ENCODE data around the gene TDO2.
"Not testable (repeated sequence)": the region's sequence is repeated elsewhere in the genome, so short reads cannot be mapped to it uniquely, and the experiment has no call there.

TDO2 gene

DNA sequence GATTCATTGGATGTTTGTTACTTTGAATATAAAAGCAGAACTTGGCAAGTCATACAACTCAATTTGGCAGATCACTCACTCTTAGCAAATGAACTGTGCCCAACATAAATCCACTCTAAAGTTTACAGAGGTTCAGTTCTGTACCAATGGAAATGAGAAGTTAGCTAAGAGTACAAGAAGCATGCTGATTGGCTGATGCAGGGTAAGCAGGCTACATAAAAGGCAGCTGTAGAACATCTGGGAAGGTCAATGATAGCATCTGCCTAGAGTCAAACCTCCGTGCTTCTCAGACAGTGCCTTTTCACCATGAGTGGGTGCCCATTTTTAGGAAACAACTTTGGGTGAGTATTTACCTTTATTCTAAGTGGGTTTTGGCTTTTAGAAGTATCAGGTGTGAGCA is at the start of gene TDO2:
Gene TDO2 (plus strand): TSS at position 244 of the 400 bp plus-strand sequence. CDS start 63 bp downstream, at position 307.
- DNase-seq (ENCODE audit: low read depth): no peak

DNA sequence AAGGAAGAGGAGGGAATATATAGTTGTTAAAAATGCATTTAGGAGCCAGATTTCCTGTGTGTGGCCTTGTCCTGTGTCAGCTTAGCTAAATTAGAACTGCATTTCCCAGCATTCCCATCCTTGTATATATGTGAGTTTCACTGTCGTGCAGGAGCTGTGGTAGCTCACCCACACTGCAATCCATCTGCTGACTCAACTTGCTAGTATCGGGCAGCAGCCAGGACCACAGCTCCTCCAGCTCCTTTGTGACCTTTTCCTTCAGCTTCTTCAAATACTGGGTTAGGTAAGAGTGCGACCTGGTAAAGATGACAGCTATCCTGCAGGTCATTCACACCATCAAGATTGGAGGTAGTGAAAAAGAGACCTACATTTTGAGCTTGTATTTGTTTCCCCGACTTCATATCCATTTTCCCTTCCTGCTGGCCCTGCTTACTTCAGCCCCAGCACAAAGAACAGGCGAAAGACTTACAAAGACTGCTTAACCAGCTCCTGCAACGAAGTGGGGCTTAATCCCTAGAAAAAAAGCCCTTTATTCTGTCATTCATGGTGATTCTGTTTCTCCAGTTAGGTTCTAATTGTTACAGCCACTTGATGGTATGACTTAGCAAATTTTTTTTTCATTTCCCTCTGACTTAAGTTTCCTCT is 48.8 kb upstream of the TDO2 start:
- DNase-seq (ENCODE audit: low read depth): no peak

DNA sequence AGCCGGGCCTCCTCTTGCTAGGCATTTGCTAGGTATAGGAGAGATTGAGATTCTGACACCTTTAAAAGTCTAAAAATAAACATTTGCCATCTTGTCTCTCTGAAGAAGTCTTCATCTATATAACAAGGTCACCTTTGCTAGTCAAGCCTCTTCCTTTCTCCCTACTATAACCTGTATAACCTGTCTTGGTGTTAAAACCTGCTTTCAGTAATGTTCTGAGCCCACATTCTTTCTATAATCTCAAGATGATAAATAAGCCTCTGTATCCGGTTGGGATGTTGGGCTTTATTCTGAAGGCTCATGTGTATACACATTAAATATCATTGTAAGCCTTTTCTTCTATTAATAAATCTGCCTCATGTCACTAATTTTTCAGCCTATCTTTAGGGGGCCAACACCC is 47.6 kb upstream of the TDO2 start:
- no peak for DNase-seq (ENCODE audit: low read depth)

DNA sequence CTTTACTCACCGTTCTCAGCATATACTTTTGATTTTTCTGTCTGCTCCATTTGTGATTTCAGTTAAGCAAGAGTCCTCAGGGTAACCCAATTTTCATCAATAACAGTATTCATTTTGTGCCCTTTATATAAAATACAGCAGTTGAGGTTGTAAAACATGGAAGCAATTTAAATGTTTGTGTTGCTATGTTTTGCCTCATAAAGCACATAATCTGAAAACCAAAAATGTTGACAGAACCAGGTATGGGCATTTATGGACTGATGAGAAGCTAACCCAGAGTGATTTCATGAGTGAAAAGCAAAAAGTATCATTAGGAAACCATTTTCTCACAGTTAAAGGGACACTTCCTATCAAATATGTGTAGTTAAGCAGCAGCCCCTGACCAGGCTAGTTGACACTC is 37.3 kb upstream of the TDO2 start, which contains the start of gene ASIC5:
Gene ASIC5 (minus strand): TSS at position 101 of the 400 bp plus-strand sequence. CDS start 51 bp downstream, at position 50.
- no peak for DNase-seq (ENCODE audit: low read depth)

DNA sequence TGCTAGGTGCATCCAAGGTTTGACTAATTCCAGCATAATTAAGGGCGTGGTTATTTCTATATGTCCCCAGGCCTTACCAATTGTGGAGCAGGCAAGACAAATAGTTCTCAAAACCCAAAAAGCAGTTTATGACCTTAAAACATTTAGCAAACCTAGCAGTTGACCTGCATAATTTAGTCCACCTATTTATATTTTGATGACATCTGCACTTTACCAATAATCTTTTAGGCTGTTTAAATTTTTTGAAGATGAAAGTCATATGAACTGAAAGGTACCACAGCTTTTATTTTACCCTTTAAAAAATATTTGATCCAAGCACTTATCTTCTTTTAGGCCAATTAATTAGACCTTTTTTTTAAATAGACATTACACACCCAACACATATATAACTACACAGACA is 27.6 kb upstream of the TDO2 start:
- DNase-seq (ENCODE audit: low read depth): no peak

DNA sequence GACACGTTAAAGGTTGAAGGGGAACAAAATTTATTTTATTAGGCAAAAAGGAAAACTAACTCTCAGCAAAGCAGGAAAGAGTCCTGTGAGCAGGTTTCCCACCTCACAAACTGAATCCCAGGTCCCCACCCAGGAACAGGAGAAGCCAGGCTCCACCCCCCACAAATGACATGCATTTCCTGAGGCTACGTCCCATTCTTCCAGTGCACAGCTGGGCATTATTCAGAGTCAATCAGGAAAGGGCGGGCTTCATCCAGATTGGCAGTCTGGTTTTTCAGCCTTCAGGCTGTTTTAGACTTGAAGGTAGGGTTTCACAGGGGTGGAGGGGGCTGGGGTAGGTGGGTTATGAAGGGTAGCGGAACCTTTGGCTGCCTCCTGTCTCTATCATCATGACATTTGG is 25.5 kb upstream of the TDO2 start:
- DNase-seq (ENCODE audit: low read depth): no peak

DNA sequence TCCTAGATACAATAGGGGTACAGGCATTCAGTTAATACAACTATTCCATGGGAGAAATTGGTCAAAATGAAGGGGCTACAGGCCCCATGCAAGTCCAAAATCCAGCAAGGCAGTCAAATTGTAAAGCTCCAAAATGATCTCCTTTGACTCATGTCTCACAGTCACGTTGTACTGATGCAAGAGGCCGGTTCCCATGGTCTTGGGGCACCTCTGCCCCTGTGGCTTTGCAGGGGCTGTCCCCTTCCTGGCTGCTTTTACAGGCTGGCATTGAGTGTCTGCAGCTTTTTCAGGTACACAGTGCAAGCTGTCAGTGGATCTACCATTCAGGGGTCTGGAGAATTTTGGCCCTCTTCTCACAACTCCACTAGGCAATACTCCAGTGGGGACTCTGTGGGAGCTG is 24.9 kb upstream of the TDO2 start:
- no peak for DNase-seq (ENCODE audit: low read depth)

DNA sequence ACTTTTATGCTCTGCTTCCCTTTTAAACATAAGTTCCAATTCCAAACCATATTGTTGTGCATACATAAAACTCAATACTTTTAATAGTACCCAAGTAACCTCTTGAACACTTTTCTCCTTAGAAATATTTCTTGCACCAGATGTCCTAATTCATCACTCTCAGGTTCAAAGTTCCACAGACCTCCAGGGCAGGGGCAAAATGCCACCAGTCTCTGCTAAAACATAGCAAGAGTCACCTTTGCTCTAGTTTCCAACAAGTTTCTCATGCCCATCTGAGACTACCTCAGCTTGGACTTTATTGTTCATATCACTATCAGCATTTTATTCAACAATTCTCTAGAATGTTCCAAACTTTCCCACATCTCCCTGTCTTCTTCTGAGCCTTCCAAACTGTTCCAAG is 23.7 kb upstream of the TDO2 start:
- no peak for DNase-seq (ENCODE audit: low read depth)

DNA sequence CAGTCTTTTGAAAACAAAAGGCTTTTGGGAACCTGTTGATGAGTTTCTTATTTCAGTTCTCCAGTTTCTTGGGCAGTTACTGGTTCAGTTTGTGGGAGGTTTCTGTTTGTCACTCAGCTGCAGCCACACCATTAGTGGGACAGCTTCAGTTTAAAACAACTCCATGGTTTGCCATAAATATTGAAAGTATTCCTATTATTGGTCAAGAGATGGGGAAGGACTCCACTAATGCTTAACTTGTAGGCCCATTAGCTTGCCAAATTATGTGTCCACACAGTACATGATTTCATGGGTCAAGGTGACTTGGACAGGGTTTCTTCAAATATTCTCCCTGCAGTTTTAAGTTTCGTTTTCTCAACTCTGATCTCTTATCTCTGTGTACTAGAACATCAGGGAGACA is 21.9 kb upstream of the TDO2 start:
- no peak for DNase-seq (ENCODE audit: low read depth)

DNA sequence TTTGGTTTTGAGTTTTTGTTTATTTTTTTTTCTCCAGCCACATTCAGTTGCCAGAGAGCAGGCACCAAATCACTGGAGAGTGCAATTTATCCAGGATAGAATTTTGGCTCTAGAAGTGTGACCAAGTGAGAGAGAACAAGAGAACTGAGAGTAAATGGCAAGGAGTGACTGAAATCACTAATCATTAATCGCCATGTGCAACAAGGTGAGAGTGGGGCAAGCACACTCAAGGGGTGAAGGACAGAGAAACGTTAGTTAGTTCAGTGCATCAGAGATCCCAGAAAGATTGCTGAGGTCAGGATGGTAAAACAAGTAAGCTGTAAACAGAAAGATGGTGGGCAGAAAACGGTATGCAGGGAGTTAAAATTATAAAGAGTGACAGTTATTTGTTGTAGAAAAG is 19.6 kb upstream of the TDO2 start:
- no peak for DNase-seq (ENCODE audit: low read depth)

DNA sequence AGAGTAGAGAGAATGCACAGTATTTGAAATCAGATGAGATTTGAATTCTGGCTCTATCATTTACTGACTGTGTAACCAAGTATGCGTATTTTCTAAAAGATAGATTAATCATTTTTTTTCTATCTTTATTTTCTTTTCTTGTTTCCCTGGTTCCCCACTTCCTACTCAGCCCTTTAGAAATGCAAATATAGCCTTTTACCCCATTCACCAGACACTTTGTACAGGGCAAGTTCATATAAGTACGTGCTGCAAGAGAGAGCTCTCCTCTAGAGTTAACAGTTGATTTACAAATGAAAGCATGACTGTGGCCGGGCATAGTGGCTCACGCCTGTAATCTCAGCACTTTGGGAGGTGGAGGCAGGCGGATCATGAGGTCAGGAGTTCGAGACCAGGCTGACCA is 17.8 kb upstream of the TDO2 start:
- no peak for DNase-seq (ENCODE audit: low read depth)

DNA sequence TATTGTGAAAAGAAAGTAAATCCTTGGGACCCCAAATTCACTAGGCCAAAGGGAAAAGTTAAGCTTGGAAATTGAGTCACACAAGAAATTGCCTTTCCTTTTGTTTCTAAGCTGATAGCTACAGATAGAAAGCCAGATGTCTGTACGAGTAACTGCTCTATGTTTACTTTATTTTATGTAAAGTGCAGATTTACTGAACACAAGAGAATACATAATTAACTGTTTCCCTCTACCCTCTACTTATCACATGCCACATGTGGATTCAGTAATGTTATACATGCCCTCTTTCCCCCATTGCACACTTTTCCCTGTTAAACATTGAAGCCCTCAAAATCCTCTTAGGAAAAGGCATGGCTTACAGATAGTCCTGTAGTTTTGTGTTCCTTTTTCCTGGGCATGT is 16.5 kb upstream of the TDO2 start:
- DNase-seq (ENCODE audit: low read depth): no peak

DNA sequence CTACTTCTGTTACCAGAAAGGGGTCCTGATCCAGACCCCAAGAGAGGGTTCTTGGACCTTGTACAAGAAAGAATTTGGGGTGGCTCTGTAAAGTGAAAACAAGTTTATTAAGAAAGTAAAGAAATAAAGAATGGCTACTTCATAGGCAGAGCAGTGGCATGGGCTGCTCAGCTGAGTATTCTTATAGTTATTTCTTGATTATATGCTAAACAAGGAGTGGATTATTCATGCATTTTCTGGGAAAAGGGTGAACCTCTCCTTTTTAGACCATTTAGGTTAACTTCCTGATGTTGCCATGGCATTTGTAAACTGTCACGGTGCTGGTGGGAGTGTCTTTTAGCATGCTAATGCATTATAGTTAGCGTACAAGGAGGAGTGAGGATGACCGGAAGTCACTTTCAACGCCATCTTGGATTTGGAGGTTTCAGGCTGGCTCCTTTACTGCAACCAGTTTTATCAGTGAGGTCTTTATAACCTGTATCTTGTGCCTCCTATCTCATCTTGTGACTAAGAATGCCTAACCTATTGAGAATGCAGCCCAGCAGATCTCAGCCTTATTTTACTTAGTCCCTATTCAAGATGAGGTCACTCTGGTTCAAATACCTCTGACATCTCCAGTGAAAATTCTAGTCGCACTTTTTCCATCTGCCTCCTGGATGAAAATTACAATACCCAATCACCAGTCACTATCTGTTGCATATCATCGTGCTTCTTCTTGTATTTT is 15.5 kb upstream of the TDO2 start:
- no peak for DNase-seq (ENCODE audit: low read depth)

DNA sequence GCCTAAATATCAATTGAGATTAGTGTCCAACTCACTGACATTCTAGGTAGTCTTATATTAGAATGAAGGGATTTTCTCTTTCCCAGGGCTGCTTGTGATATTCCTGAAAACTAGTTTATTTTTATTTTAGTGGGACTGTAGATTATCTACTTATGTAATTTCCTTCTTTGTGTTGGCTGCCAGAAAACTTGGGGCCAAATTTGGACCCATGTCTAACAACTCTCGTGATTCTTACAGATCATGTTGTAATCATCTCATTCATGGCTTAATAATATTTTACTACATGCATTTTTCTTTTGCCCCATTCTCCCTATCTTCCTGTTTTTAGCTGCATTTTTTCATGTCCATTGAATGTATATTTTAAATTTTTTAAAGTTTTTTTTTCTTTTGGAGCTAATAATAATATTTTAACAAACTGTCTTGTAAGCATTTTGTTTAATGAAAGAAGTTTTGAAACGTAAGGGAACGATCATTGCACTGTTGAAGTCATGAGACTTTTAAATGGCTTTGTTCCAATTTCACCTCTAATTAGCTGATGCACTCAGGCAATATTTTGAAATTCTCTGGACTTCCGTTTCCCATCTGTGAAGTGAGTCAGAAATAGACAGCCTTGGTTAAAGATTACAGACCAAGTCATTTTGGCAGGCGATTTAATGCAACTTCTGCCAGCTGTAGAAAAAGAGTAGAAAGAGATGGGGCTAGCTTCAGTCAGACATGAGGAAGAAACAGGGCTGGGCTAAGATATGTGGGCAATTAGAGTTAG is 14.3 kb upstream of the TDO2 start:
- DNase-seq (ENCODE audit: low read depth): no peak

DNA sequence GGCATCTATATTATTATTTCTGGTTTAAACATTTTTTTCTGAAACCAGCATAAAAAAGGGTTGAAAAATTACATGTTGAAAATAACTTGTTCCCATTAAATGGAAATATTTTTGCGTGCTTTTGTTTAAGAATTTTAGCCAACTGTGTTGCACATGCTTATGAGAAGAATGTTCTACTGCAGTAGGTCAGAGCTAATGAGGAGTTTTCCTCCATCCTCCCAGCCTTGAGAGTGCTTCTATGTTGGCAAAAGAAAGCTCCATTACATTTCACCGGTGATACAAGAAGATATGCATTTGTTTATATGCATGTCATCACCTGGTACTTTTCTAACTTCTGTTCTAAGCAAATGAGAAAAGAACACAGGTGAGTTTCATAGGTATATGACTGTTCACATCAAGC is 13.6 kb upstream of the TDO2 start:
- DNase-seq (ENCODE audit: low read depth): no peak

DNA sequence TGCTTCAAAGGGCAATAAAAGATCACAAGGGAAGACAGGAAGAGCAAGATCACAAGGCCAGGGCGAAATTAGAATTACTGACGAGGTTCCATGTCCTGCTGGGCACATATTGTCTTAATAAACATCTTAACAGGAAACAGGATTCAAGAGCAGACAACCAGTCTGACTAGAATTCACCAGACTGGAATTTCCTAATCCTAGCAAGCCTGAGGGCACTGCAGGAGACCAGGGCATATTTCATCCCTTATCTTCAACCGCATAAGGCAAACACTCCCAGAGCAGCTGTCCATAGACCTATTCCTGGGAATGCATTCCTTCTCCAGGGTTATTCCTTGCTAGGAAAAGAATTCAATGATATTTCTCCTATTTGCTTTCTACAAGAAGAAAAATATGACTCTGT is 12.4 kb upstream of the TDO2 start:
- DNase-seq (ENCODE audit: low read depth): no peak

DNA sequence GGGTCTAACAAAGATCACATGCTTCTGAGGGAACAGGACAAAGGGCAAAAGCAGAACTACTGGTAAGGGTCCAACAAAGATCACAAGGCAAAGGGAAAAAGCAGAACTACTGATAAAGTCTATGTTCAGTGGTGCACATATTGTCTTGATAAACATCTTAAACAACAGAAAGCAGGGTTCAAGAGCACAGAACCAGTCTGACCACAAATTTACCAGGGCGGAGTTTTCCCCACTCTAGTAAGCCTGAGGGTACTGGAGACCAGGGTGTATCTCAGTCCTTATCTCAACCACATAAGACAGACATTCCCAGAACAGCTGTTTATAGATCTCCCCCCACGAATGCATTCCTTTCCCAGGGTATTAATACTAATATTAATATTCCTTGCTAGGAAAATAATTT is 5.1 kb upstream of the TDO2 start:
- not testable (repeated sequence) for DNase-seq (ENCODE audit: low read depth)

DNA sequence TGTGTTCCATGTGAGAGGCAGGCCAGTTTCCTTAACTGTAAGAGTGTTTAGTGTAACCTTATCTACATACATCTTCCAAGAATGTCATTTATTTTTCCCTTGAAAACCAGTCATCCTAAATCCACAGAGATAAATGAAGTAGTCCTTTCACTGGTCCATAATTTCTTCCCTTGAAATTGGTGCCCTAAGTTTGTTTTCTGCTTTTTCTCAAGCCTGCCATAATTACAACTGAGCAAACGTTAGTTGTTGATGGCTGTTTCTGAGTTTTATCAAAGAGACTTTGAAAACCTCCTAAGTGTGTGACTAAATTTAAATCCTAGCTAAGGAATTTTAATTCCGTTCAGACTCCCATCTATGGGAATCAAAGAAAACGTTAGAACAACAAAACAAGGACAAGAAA is 3.6 kb upstream of the TDO2 start:
- no peak for DNase-seq (ENCODE audit: low read depth)

DNA sequence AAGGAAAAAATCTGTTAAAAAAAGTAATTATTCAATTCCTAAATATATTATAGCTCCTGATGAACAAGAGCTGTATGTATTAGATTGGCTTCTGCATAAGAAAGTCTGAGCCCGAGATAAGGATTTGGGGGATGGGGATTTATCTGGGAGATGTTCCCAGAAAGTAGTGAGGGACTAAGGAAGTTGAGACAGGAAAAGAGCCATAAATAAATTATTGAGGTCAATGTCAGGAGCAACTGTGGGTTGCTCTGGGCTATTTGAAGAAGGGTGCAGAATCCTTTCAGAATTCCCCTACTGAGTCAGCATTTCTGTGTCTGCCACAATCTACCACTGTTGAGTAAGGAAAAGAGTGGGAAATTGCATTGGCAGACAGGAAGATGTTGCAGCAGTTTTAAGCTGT is 3.1 kb upstream of the TDO2 start:
- no peak for DNase-seq (ENCODE audit: low read depth)

DNA sequence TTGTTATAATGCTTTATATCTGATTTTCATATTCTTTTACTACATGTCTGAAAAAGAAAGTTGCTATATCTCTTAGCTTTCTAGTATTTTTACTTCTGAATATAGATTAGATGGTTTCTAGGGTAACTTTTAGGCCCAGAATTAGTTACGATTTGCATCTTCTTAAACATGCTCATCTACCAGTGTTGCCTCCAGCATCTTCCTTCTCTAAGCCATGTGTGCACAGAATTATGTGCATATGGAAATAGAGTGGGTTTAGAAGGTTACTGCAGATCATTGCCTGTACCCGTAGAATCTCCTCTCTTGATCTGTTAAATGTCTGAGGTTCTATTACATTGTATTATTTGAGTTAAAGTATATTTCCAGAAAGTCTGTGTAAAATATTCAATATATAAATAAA is 2.5 kb upstream of the TDO2 start:
- DNase-seq (ENCODE audit: low read depth): no peak

DNA sequence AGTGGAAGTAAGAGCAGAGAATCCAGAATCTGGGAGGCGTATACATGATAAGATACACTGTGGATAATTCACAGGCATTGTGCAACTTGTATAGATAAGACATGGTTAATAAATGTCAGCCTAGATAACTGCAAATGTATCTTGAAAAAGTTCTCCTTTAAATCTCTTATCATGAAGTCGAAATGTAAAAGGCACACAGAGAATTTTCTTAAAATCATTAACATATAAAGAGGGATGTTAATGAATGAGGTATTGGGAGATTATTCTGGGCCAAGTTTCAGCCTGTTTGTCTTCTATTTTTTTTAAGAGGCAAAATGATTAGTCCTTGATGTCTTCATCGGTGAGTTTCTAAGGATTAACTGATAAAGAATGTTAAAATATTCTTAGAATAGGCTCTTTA is 835 bp downstream of the TDO2 start:
- DNase-seq (ENCODE audit: low read depth): no peak

DNA sequence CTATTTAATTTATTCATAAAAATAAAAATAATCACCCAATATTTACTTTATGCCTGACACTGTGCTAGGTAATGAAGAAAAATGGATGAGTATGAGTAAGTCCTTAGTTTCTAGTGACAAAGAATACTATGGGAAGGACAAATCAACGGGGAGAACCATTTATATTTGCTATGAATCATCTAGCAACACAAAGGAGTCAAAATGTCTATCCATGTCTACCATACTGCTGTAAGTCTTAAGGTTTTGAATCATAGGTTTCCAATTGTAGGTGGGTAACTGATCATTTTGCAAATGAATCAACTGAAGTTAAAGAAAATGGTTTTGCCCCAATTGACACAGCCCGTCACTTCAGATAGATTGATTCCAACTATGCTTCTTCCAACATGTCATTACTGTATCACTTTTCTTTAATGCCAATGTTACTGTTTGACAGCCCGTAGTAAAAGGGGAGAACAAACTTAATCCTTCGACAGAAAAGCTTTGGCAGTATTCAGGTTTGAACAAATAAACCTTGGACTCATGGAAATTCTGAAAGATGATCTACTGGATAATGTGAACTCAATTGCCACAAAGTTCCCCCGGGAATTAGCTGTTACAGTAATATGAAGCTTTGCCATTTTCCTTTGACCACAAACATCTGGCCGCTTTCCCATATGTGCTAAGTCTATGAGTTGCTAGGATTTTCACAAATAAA is 3.2 kb downstream of the TDO2 start:
- DNase-seq (ENCODE audit: low read depth): no peak

DNA sequence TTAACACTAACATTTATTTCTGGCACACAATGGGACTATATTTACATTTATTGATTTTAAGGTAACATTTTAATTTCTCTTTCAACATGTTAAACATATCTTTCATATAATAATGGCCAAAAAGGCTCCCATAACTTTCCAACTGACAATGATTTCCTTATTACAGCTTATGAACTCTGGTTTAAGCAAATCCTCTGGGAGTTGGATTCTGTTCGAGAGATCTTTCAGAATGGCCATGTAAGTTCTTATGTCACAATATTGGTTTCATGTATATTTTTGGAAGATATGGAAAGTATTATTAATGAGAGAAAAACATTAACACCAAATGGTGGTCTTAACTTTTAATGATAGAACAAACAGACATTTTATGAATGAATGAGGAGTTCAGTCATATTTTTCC is 4.1 kb downstream of the TDO2 start:
- DNase-seq (ENCODE audit: low read depth): no peak

All from stimulated activated CD8-positive, alpha-beta memory T cell treated with anti-CD3 and anti-CD28 coated beads, Interleukin-4, amount 100 ng/mL, for 24 hours (primary cell).